Measurements from ENCODE around the gene BMI1. TPM values are rescaled to one million over a fixed set of nuclear protein-coding genes. Genes with fewer than 3 reads are reported as not detected.

The BMI1 gene
- total RNA-seq, 1 experiment from 2014 or later, result 3.4 TPM

DNA sequence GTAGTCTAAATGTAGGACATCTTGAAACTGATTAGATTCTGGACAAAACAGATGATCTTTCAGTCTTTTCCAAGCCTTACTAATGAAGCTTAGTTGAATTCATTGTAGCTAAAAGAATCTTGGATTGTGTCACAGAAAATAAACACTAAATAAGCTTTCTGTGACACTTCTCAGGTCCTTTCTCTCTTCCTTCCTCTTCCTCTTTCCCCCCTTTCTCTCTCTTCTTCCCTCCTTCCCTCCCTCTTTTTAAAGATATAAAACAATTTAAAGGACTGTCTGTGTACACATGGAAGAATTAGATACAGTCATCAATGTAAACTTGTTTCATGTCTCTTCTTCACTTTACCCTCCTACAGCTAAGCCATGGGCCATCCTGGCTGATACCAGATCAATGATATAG is 10.0 kb upstream of the BMI1 start:
- H3K36me3 Mint-ChIP-seq, result no peaks in the 10 kb centered on the region
- H3K27me3 Mint-ChIP-seq (ENCODE audit: low read depth), result peaks cover 49% of the 10 kb centered on the region
- no peak overlapping the region for H3K27ac Mint-ChIP-seq
- TF ChIP-seq KAT7 (CRISPR knock-in tag; IDR thresholded peaks at IDR 0.05; ENCODE audit: borderline replicate concordance) (no peak), ZNF671 (CRISPR knock-in tag; IDR thresholded peaks at IDR 0.05) (no peak), NR3C1 (CRISPR knock-in tag; conservative IDR thresholded peaks at IDR 0.05; ENCODE audit: low read depth) (no peak), SMAD3 (CRISPR knock-in tag; IDR thresholded peaks at IDR 0.05; ENCODE audit: borderline replicate concordance) (no peak), ZNF396 (CRISPR knock-in tag; IDR thresholded peaks at IDR 0.05; ENCODE audit: borderline replicate concordance) (no peak), GRHL2 (CRISPR knock-in tag; IDR thresholded peaks at IDR 0.05; ENCODE audit: insufficient replicate concordance, severe bottlenecking) (no peak), EMX1 (CRISPR knock-in tag; IDR thresholded peaks at IDR 0.05) (no peak), ZNF219 (CRISPR knock-in tag; IDR thresholded peaks at IDR 0.05; ENCODE audit: borderline replicate concordance) (no peak), ZNF121 (CRISPR knock-in tag; IDR thresholded peaks at IDR 0.05) (no peak), GABPB1 (CRISPR knock-in tag; IDR thresholded peaks at IDR 0.05) (no peak), PRRX2 (CRISPR knock-in tag; IDR thresholded peaks at IDR 0.05) (no peak), ZNF317 (CRISPR knock-in tag; IDR thresholded peaks at IDR 0.05; ENCODE audit: borderline replicate concordance, low read depth) (no peak), SMAD4 (CRISPR knock-in tag; IDR thresholded peaks at IDR 0.05) (no peak)
- TF ChIP-seq, protein P1, sequence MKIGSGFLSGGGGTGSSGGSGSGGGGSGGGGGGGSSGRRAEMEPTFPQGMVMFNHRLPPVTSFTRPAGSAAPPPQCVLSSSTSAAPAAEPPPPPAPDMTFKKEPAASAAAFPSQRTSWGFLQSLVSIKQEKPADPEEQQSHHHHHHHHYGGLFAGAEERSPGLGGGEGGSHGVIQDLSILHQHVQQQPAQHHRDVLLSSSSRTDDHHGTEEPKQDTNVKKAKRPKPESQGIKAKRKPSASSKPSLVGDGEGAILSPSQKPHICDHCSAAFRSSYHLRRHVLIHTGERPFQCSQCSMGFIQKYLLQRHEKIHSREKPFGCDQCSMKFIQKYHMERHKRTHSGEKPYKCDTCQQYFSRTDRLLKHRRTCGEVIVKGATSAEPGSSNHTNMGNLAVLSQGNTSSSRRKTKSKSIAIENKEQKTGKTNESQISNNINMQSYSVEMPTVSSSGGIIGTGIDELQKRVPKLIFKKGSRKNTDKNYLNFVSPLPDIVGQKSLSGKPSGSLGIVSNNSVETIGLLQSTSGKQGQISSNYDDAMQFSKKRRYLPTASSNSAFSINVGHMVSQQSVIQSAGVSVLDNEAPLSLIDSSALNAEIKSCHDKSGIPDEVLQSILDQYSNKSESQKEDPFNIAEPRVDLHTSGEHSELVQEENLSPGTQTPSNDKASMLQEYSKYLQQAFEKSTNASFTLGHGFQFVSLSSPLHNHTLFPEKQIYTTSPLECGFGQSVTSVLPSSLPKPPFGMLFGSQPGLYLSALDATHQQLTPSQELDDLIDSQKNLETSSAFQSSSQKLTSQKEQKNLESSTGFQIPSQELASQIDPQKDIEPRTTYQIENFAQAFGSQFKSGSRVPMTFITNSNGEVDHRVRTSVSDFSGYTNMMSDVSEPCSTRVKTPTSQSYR (CRISPR knock-in tag; IDR thresholded peaks at IDR 0.05), result no peak
- TF ChIP-seq, protein P2, sequence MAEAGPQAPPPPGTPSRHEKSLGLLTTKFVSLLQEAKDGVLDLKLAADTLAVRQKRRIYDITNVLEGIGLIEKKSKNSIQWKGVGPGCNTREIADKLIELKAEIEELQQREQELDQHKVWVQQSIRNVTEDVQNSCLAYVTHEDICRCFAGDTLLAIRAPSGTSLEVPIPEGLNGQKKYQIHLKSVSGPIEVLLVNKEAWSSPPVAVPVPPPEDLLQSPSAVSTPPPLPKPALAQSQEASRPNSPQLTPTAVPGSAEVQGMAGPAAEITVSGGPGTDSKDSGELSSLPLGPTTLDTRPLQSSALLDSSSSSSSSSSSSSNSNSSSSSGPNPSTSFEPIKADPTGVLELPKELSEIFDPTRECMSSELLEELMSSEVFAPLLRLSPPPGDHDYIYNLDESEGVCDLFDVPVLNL (CRISPR knock-in tag; IDR thresholded peaks at IDR 0.05; ENCODE audit: borderline replicate concordance, low read depth), result no peak
- TF ChIP-seq, protein P3, sequence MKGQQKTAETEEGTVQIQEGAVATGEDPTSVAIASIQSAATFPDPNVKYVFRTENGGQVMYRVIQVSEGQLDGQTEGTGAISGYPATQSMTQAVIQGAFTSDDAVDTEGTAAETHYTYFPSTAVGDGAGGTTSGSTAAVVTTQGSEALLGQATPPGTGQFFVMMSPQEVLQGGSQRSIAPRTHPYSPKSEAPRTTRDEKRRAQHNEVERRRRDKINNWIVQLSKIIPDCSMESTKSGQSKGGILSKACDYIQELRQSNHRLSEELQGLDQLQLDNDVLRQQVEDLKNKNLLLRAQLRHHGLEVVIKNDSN (CRISPR knock-in tag; IDR thresholded peaks at IDR 0.05), result no peak
- TF ChIP-seq, protein P4, sequence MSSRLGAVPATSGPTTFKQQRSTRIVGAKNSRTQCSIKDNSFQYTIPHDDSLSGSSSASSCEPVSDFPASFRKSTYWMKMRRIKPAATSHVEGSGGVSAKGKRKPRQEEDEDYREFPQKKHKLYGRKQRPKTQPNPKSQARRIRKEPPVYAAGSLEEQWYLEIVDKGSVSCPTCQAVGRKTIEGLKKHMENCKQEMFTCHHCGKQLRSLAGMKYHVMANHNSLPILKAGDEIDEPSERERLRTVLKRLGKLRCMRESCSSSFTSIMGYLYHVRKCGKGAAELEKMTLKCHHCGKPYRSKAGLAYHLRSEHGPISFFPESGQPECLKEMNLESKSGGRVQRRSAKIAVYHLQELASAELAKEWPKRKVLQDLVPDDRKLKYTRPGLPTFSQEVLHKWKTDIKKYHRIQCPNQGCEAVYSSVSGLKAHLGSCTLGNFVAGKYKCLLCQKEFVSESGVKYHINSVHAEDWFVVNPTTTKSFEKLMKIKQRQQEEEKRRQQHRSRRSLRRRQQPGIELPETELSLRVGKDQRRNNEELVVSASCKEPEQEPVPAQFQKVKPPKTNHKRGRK (CRISPR knock-in tag; IDR thresholded peaks at IDR 0.05; ENCODE audit: borderline replicate concordance), result no peak
- TF ChIP-seq, protein P5, sequence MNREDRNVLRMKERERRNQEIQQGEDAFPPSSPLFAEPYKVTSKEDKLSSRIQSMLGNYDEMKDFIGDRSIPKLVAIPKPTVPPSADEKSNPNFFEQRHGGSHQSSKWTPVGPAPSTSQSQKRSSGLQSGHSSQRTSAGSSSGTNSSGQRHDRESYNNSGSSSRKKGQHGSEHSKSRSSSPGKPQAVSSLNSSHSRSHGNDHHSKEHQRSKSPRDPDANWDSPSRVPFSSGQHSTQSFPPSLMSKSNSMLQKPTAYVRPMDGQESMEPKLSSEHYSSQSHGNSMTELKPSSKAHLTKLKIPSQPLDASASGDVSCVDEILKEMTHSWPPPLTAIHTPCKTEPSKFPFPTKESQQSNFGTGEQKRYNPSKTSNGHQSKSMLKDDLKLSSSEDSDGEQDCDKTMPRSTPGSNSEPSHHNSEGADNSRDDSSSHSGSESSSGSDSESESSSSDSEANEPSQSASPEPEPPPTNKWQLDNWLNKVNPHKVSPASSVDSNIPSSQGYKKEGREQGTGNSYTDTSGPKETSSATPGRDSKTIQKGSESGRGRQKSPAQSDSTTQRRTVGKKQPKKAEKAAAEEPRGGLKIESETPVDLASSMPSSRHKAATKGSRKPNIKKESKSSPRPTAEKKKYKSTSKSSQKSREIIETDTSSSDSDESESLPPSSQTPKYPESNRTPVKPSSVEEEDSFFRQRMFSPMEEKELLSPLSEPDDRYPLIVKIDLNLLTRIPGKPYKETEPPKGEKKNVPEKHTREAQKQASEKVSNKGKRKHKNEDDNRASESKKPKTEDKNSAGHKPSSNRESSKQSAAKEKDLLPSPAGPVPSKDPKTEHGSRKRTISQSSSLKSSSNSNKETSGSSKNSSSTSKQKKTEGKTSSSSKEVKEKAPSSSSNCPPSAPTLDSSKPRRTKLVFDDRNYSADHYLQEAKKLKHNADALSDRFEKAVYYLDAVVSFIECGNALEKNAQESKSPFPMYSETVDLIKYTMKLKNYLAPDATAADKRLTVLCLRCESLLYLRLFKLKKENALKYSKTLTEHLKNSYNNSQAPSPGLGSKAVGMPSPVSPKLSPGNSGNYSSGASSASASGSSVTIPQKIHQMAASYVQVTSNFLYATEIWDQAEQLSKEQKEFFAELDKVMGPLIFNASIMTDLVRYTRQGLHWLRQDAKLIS (CRISPR knock-in tag; IDR thresholded peaks at IDR 0.05; ENCODE audit: borderline replicate concordance), result no peak
- CTCF ChIA-PET, result no interaction called here
- no peak for ATAC-seq
- POLR2A ChIA-PET, result no interaction called here
- no peaks in the 10 kb centered on the region for H3K9me3 Mint-ChIP-seq
- DNase-seq (ENCODE audit: low spot score), result no peak
- H3K4me1 Mint-ChIP-seq, result peaks cover 13% of the 10 kb centered on the region
- no peak overlapping the region for H3K4me3 Mint-ChIP-seq
